Retinal pigment epithelial cell (primary cell): ENCODE data around the gene PGP.
A peak's percentile ranks its signal among the peaks of the same experiment; 100 is the strongest.
"Not testable (repeated sequence)": the region's sequence is repeated elsewhere in the genome, so short reads cannot be mapped to it uniquely, and the experiment has no call there.

Source experiments
- DNase-seq: peaks from one replicate; pipeline ENCODE4 v3.0.0-alpha.2; 2010; ENCODE audit warnings: low read depth
- H3K4me3 ChIP-seq: 2 replicates; pipeline ENCODE4 v1.5.1; 2011; ENCODE audit warnings: mild to moderate bottlenecking, low read length, control low read depth, moderate library complexity
- TF ChIP-seq, protein P1 (sequence below): conservative IDR thresholded peaks from 2 replicates; pipeline ENCODE4 v1.5.1; 2011; ENCODE audit warnings: low read depth, low read length, control low read depth, inconsistent platforms

PGP gene

DNA sequence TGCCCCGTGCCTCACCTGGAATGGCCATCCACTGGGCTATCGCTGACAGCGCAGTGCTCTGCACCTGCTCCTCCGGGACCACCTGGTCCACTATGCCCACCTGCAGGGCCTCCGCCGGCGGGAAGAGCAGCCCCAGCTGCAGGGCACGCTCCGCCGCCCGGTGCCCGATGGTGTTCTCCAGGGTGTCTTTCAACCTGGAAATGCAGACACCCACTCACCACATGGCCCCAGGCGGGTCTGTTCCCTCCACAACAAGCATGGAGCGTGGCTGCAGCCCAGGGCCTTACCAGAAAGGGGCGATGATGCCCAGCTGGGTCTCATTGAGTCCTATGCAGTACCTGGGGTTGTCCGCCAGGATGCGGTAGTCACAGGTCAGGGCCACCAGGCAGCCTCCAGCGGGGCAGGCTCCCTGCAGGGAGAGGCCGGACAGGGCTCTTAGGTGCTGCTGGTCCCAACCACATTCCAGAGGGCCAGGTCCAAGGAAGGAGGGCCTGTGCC is 28.4 kb upstream of the PGP start:
- no peak for DNase-seq
- TF ChIP-seq, protein P1, sequence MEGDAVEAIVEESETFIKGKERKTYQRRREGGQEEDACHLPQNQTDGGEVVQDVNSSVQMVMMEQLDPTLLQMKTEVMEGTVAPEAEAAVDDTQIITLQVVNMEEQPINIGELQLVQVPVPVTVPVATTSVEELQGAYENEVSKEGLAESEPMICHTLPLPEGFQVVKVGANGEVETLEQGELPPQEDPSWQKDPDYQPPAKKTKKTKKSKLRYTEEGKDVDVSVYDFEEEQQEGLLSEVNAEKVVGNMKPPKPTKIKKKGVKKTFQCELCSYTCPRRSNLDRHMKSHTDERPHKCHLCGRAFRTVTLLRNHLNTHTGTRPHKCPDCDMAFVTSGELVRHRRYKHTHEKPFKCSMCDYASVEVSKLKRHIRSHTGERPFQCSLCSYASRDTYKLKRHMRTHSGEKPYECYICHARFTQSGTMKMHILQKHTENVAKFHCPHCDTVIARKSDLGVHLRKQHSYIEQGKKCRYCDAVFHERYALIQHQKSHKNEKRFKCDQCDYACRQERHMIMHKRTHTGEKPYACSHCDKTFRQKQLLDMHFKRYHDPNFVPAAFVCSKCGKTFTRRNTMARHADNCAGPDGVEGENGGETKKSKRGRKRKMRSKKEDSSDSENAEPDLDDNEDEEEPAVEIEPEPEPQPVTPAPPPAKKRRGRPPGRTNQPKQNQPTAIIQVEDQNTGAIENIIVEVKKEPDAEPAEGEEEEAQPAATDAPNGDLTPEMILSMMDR, result no peak
- no peak overlapping the region for H3K4me3 ChIP-seq

DNA sequence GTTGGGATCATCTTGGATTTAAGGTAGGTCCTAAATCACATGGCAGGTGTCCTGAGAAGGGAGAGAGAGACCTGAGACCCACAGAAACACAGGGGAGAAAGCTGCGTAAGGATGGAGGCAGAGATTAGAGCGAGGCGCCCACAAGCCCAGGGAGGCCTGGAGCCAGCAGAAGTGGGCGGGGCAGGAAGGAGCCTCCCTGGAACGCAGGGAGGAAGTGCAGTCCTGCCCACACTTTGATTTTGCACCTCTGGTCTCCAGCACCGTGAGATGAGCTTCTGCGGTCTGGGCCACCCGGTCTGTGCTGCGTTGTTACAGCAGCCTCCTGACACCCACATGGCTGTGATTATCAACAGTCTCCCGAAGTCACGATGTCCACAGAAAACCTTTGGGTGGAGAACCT is 28.0 kb upstream of the PGP start:
- H3K4me3 ChIP-seq, result no peak overlapping the region
- TF ChIP-seq, protein P1, result no peak
- DNase-seq, result no peak

DNA sequence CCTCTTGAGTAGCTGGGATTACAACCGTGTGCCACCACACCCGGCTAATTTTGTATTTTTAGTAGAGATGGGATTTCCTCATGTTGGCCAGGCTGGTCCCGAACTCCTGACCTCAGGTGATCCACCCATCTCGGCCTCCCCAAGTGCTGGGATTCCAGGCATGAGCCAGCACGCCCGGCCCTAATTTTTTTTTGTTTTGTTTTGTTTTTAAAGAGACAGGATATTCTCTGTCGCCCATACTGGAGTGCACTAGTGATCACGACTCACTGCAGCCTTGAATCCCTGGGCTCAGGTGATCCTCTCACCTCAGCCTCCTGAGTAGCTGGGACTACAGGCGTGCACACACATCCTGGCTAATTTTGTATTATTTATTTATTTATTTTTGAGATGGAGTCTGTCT is 25.7 kb upstream of the PGP start:
- not testable (repeated sequence) for H3K4me3 ChIP-seq, DNase-seq

DNA sequence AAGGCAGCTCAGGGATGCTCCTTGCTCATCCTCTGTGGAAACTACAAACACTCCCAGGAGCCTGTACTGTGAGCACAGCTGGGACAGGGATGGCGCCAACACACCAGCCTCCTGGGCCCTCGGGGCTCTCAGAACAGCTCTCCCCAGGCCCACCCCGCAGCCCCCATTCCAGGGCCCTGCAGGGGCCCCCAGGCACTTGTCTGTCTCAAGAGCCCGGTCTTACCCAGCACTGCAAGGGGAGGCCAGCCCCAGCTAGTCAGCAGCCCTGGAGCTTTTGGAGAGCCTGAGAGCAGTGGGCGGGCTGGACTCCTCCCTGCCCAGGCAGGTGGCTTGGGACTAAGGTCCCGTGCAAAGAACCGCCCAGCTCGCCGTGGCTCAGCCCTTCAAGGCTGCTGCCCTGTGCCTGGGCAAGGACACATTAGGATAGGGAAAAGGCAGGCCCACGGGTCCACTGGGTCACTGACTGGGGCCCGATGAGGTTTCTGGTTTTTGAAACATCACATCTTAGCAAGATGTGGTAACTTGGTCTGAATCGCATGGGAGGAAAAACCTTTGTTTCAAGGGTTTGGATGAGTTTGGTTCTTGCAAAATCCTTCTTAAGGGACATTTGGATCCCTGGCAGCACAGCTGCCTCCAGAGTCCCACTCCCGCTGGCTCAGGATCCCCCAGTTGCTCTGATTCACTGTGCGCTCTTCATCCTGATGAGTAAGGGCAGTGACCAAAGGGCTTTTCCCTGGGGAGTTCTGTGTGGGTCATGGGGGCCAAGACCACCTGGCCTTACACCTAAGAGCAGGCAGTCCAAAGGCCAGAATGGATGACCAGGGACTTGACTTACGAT is 24.4 kb upstream of the PGP start:
- no peak for DNase-seq
- H3K4me3 ChIP-seq, result no peak overlapping the region
- TF ChIP-seq, protein P1, result no peak

DNA sequence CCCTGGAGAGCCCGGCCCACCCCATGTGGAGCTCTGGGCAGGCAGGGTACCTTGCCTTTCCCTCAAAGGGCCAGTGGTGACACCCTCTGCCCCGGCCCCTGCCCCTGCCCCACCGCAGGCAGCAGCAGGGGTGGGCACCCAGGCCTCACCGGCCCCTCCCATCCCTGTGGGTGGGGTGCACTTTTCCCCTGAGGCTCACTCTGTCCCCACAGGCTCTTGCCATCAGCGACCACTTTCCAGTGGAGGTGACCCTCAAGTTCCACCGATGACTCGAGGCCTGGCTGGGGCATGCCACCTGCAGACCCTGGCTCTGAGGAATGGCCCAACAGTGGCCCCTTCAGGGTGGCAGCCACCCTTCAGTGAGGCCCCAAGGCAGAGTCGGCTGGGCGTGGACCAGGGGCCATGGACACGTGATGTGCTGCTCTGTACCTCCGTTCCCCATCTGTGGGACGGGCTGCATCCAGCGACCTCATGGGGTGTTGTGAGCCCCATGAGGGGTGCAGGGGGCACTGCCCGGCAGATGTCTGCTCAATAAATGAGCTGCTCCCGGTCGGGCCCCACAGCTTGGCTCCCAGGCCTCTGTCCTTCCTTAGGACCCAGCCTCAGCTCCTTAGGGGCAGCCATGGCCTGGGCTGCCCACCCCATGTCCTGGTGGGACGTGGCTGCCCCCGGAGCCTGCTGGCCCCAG is 23.7 kb upstream of the PGP start:
- DNase-seq, result no peak
- TF ChIP-seq, protein P1, result no peak
- no peak overlapping the region for H3K4me3 ChIP-seq

DNA sequence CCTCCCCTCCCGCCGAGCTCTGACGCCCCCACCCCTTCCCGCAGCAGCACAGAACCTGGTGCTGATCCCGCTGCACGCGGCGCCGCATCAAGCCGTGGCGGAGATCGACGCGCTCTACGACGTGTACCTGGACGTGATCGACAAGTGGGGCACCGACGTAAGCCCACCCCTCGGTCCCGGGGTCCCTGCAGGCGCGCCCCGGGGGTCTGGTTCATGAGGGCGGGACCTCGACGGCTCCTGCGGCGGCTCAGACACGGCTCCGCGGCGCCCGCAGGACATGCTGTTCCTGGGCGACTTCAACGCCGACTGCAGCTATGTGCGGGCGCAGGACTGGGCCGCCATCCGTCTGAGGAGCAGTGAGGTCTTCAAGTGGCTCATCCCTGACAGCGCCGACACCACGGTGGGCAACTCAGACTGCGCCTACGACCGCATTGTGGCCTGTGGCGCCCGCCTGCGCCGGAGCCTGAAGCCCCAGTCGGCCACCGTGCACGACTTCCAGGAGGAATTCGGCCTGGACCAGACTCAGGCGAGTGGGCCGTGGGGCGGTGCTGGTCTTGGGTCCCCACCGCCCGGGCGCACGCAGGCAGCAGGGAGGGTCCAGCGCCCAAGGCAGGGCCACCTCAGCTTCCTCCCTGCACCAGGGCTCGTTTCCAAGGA is 23.0 kb upstream of the PGP start:
- DNase-seq, result no peak
- H3K4me3 ChIP-seq, result no peak overlapping the region
- TF ChIP-seq, protein P1, result no peak

DNA sequence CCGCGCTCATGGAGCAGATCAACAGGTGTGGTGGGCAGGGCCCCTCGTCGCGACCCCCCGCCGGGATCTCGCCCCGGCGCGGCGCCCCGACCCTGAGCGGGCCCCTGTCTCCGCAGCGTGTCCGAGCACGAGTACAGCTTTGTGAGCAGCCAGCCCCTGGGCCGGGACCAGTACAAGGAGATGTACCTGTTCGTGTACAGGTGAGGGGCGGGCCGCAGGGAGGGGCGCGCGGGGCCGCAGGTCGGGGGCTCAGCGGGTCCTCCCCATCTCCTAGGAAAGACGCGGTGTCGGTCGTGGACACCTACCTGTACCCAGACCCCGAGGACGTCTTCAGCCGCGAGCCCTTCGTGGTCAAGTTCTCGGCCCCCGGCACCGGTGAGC is 22.5 kb upstream of the PGP start:
- H3K4me3 ChIP-seq, result peak overlapping the region; percentile 23
- TF ChIP-seq, protein P1, result no peak
- DNase-seq, result no peak
